ENCODE results near the gene HECW1.

- no peak for TF ChIP-seq CTCF (IDR thresholded peaks at IDR 0.05)
- no peak for TF ChIP-seq POLR2A (IDR thresholded peaks at IDR 0.05; ENCODE audit: low read depth)
These were observed 187.7 kb downstream of the HECW1 start for GRCh38 chr7:43300121-43300520.

Measured in esophagus muscularis mucosa (tissue), 3 donors.